Neural cell (in vitro differentiated cells): ENCODE measurements around the gene NCK2. TPM values are rescaled to one million over a fixed set of nuclear protein-coding genes. Genes with fewer than 3 reads are reported as not detected.

Source experiments
- H2AFZ ChIP-seq: fragments of 200-600, 300-800 bp; sonication (generic), shearing (Covaris generic); 2 replicates; pipeline ENCODE4 v1.6.0; 2014; ENCODE audit warnings: low read depth, mild to moderate bottlenecking, antibody characterized with exemption, low read length, moderate library complexity
- H3F3A ChIP-seq: fragments of 200-600 bp; shearing (Covaris generic); 2 replicates; pipeline ENCODE4 v1.6.1; 2016; ENCODE audit warnings: mild to moderate bottlenecking, moderate library complexity, mixed read lengths, antibody characterized with exemption, low read length; ENCODE audit not compliant: insufficient read depth, poor library complexity, severe bottlenecking
- H3K27ac ChIP-seq: fragments of 200-600, 300-800 bp; sonication (generic), shearing (Covaris generic); 2 replicates; pipeline ENCODE4 v1.5.1; 2014; ENCODE audit warnings: mild to moderate bottlenecking, low read length, moderate library complexity
- H3K27me3 ChIP-seq: fragments of 300-800, 200-600 bp; sonication (generic), shearing (Covaris generic); 2 replicates; pipeline ENCODE4 v1.6.0; 2014; ENCODE audit warnings: mild to moderate bottlenecking, low read depth, low read length, moderate library complexity; ENCODE audit not compliant: insufficient read depth
- H3K36me3 ChIP-seq: fragments of 300-800, 200-600 bp; sonication (generic), shearing (Covaris generic); 2 replicates; pipeline ENCODE4 v1.5.1; 2014; ENCODE audit warnings: mild to moderate bottlenecking, antibody characterized with exemption, low read length, moderate library complexity; ENCODE audit not compliant: insufficient read depth
- H3K4me2 ChIP-seq: fragments of 300-800, 200-600 bp; sonication (generic), shearing (Covaris generic); 2 replicates; pipeline ENCODE4 v1.6.0; 2014; ENCODE audit warnings: mild to moderate bottlenecking, low read length
- H3K4me3 ChIP-seq: fragments of 300-800, 200-600 bp; sonication (generic), shearing (Covaris generic); 2 replicates; pipeline ENCODE4 v1.5.1; 2014; ENCODE audit warnings: mild to moderate bottlenecking, low read length, moderate library complexity
- H3K79me2 ChIP-seq: fragments of 200-600 bp; shearing (Covaris generic); replicated peaks from 2 replicates; pipeline ENCODE4 v1.6.0; 2014; ENCODE audit warnings: mild to moderate bottlenecking, low read length, moderate library complexity; ENCODE audit not compliant: insufficient read depth
- H3K9ac ChIP-seq: fragments of 300-800, 200-600 bp; sonication (generic), shearing (Covaris generic); 2 replicates; pipeline ENCODE4 v1.6.1; 2016; ENCODE audit warnings: mild to moderate bottlenecking, low read length, mixed read lengths
- H3K9me2 ChIP-seq: fragments of 200-600 bp; shearing (Covaris generic); 2 replicates; pipeline ENCODE4 v1.6.1; 2016; ENCODE audit warnings: mild to moderate bottlenecking, low read length, mixed read lengths; ENCODE audit not compliant: insufficient read depth
- H3K9me3 ChIP-seq: fragments of 200-600, 300-800 bp; sonication (generic), shearing (Covaris generic); 2 replicates; pipeline ENCODE4 v1.6.1; 2016; ENCODE audit warnings: mild to moderate bottlenecking, mixed run types, low read length, moderate library complexity, mixed read lengths
- H4K20me1 ChIP-seq: fragments of 200-600 bp; shearing (Covaris generic); 2 replicates; pipeline ENCODE4 v1.6.1; 2016; ENCODE audit warnings: mild to moderate bottlenecking, mixed run types; ENCODE audit not compliant: insufficient read depth
- CTCF ChIP-seq: fragments of 450-650 bp; IDR thresholded peaks from 2 replicates; pipeline ENCODE4 v1.5.1; 2014; ENCODE audit warnings: antibody characterized with exemption, mild to moderate bottlenecking, moderate library complexity; ENCODE audit not compliant: poor library complexity, severe bottlenecking
- EP300 ChIP-seq: fragments of 450-650 bp; conservative IDR thresholded peaks from 2 replicates; pipeline ENCODE4 v1.6.1; 2014; ENCODE audit warnings: antibody characterized with exemption, mild to moderate bottlenecking, moderate library complexity; ENCODE audit not compliant: poor library complexity, severe bottlenecking
- EZH2 ChIP-seq: fragments of 200-600, 300-800 bp; shearing (Covaris generic), sonication (generic); IDR thresholded peaks from 2 replicates; pipeline ENCODE4 v1.6.1; 2014; ENCODE audit warnings: antibody characterized with exemption, low read length, borderline replicate concordance, mild to moderate bottlenecking; ENCODE audit not compliant: insufficient read depth, poor library complexity, severe bottlenecking
- MXI1 ChIP-seq: fragments of 450-650 bp; conservative IDR thresholded peaks from 2 replicates; pipeline ENCODE4 v1.6.1; 2014; ENCODE audit warnings: antibody characterized with exemption, mild to moderate bottlenecking; ENCODE audit not compliant: poor library complexity, severe bottlenecking
- POLR2AphosphoS5 ChIP-seq: IDR thresholded peaks from 2 replicates; pipeline ENCODE4 v1.6.1; 2012
- RAD21 ChIP-seq: fragments of 450-650 bp; conservative IDR thresholded peaks from 2 replicates; pipeline ENCODE4 v1.6.1; 2014; ENCODE audit warnings: antibody characterized with exemption, mild to moderate bottlenecking, moderate library complexity
- REST ChIP-seq: IDR thresholded peaks from 2 replicates; pipeline ENCODE4 v1.6.1; 2012; ENCODE audit warnings: borderline replicate concordance
- SMC3 ChIP-seq: fragments of 450-650 bp; conservative IDR thresholded peaks from 2 replicates; pipeline ENCODE4 v1.6.1; 2014; ENCODE audit warnings: antibody characterized with exemption, mild to moderate bottlenecking, moderate library complexity; ENCODE audit not compliant: poor library complexity
- TAF1 ChIP-seq: IDR thresholded peaks from 2 replicates; pipeline ENCODE4 v1.6.1; 2012; ENCODE audit warnings: low read depth
- polyA plus RNA-seq: library from polyadenylated mRNA; depleted of rRNA; stranded (reverse); fragments of >200 nt; gene quantifications from 2 replicates; pipeline ENCODE4 v1.2.3, GENCODE V29; 2014

The NCK2 gene
- polyA plus RNA-seq, 1 donor from 2014 or later: 49.4 TPM

GRCh38 chr2:105934467-105934866 lies 189.8 kb downstream of the NCK2 start:
- Histone ChIP-seq H3K4me2 (no peak overlapping the region), H3K4me3 (no peak overlapping the region), H3K9me2 (no peaks in the 10 kb centered on the region), H3K9me3 (no peaks in the 10 kb centered on the region), H3K27ac (no peak overlapping the region), H3K27me3 (no peaks in the 10 kb centered on the region), H3K79me2 (no peaks in the 10 kb centered on the region), H4K20me1 (no peaks in the 10 kb centered on the region), H3K36me3 (no peaks in the 10 kb centered on the region), H3K9ac (no peak overlapping the region), H2AFZ (no peak overlapping the region), H3F3A (no peaks in the 10 kb centered on the region)
- no peak for TF ChIP-seq REST
- TF ChIP-seq EZH2: no peak
- no peak for TF ChIP-seq POLR2AphosphoS5
- no peak for TF ChIP-seq EP300
- no peak for TF ChIP-seq TAF1
- no peak for TF ChIP-seq RAD21
- no peak for TF ChIP-seq MXI1
- TF ChIP-seq SMC3: no peak
- TF ChIP-seq CTCF: no peak

GRCh38 chr2:105935063-105935462 lies 190.4 kb downstream of the NCK2 start:
- H3K4me2 ChIP-seq: no peak overlapping the region
- H3K27me3 ChIP-seq: no peaks in the 10 kb centered on the region
- no peak overlapping the region for H3K9ac ChIP-seq
- TF ChIP-seq POLR2AphosphoS5: no peak
- TF ChIP-seq REST: no peak
- no peak for TF ChIP-seq RAD21
- no peak for TF ChIP-seq CTCF
- TF ChIP-seq EZH2: no peak
- TF ChIP-seq EP300: no peak
- no peak for TF ChIP-seq TAF1
- no peak for TF ChIP-seq SMC3
- TF ChIP-seq MXI1: no peak
- H2AFZ ChIP-seq: no peak overlapping the region
- no peaks in the 10 kb centered on the region for H3F3A ChIP-seq
- H3K9me3 ChIP-seq: no peaks in the 10 kb centered on the region
- H3K36me3 ChIP-seq: no peaks in the 10 kb centered on the region
- no peak overlapping the region for H3K27ac ChIP-seq
- H3K9me2 ChIP-seq: no peaks in the 10 kb centered on the region
- H3K79me2 ChIP-seq: no peaks in the 10 kb centered on the region
- no peak overlapping the region for H3K4me3 ChIP-seq
- H4K20me1 ChIP-seq: no peaks in the 10 kb centered on the region
